Measurements from ENCODE around the gene MEGF11.
"Not testable (repeated sequence)": the region's sequence is repeated elsewhere in the genome, so short reads cannot be mapped to it uniquely, and the experiment has no call there.

The MEGF11 gene

GRCh38 chr15:65869126-65869953 is 384.2 kb downstream of the MEGF11 start, which contains the start of gene RAB11A:
Gene RAB11A, plus strand, starts transcription at chr15:65869491. Its CDS starts 95 bp downstream, at chr15:65869586.
- H3K4me1 ChIP-seq (ENCODE audit: control insufficient read depth, insufficient read depth, low read length) = peaks cover 27% of the 10 kb centered on the region
- H3K4me3 ChIP-seq (ENCODE audit: low read length) = peak within 1 kb of the TSS; percentile 98
- peak within 1 kb of the TSS; percentile 94 for H3K9ac ChIP-seq (ENCODE audit: low read length)
- no peaks in the 10 kb centered on the region for H3K27me3 ChIP-seq (replicated peaks; ENCODE audit: control insufficient read depth, insufficient read depth, low read length)
- peaks cover under 1% of the 10 kb centered on the region for H3K36me3 ChIP-seq (ENCODE audit: control insufficient read depth, insufficient read depth, low read length, severe bottlenecking)
- H3K9me3 ChIP-seq (ENCODE audit: control insufficient read depth, low read length) = no peaks in the 10 kb centered on the region
- peak; percentile 99 for DNase-seq (ENCODE audit: low read depth)

- Histone ChIP-seq H3K9me3 (ENCODE audit: control insufficient read depth, low read length) (no peaks in the 10 kb centered on the region), H3K4me1 (ENCODE audit: control insufficient read depth, insufficient read depth, low read length) (peaks cover 24% of the 10 kb centered on the region), H3K36me3 (ENCODE audit: control insufficient read depth, insufficient read depth, low read length, severe bottlenecking) (no peaks in the 10 kb centered on the region), H3K27me3 (replicated peaks; ENCODE audit: control insufficient read depth, insufficient read depth, low read length) (no peaks in the 10 kb centered on the region), H3K4me3 (ENCODE audit: low read length) (peak overlapping the region; percentile 98), H3K9ac (ENCODE audit: low read length) (peak overlapping the region; percentile 94)
- DNase-seq (ENCODE audit: low read depth) = no peak
These were observed 384.9 kb downstream of the MEGF11 start for GRCh38 chr15:65868546-65869125.

- H3K4me1 ChIP-seq (ENCODE audit: control insufficient read depth, insufficient read depth, low read length) = peaks cover 17% of the 10 kb centered on the region
- not testable (repeated sequence) for DNase-seq (ENCODE audit: low read depth); H3K27me3 ChIP-seq (replicated peaks; ENCODE audit: control insufficient read depth, insufficient read depth, low read length); H3K9me3 ChIP-seq (ENCODE audit: control insufficient read depth, low read length); H3K9ac ChIP-seq (ENCODE audit: low read length); H3K36me3 ChIP-seq (ENCODE audit: control insufficient read depth, insufficient read depth, low read length, severe bottlenecking); H3K4me3 ChIP-seq (ENCODE audit: low read length)
These were observed 385.6 kb downstream of the MEGF11 start for GRCh38 chr15:65867933-65868332.

GRCh38 chr15:65867244-65867643 is 386.3 kb downstream of the MEGF11 start:
- H3K36me3 ChIP-seq (ENCODE audit: control insufficient read depth, insufficient read depth, low read length, severe bottlenecking) = no peaks in the 10 kb centered on the region
- no peaks in the 10 kb centered on the region for H3K27me3 ChIP-seq (replicated peaks; ENCODE audit: control insufficient read depth, insufficient read depth, low read length)
- H3K4me1 ChIP-seq (ENCODE audit: control insufficient read depth, insufficient read depth, low read length) = peaks cover 10% of the 10 kb centered on the region
- H3K9ac ChIP-seq (ENCODE audit: low read length) = no peak overlapping the region
- H3K9me3 ChIP-seq (ENCODE audit: control insufficient read depth, low read length) = no peaks in the 10 kb centered on the region
- H3K4me3 ChIP-seq (ENCODE audit: low read length) = no peak overlapping the region
- no peak for DNase-seq (ENCODE audit: low read depth)

- no peaks in the 10 kb centered on the region for H3K36me3 ChIP-seq (ENCODE audit: control insufficient read depth, insufficient read depth, low read length, severe bottlenecking)
- no peak for DNase-seq (ENCODE audit: low read depth)
- no peak overlapping the region for H3K9ac ChIP-seq (ENCODE audit: low read length)
- H3K4me3 ChIP-seq (ENCODE audit: low read length) = no peak overlapping the region
- H3K27me3 ChIP-seq (replicated peaks; ENCODE audit: control insufficient read depth, insufficient read depth, low read length) = no peaks in the 10 kb centered on the region
- no peaks in the 10 kb centered on the region for H3K9me3 ChIP-seq (ENCODE audit: control insufficient read depth, low read length)
- peaks cover 2% of the 10 kb centered on the region for H3K4me1 ChIP-seq (ENCODE audit: control insufficient read depth, insufficient read depth, low read length)
These were observed 390.4 kb downstream of the MEGF11 start for GRCh38 chr15:65863106-65863505.

GRCh38 chr15:65862682-65863081 is 390.9 kb downstream of the MEGF11 start:
- Histone ChIP-seq H3K9me3 (ENCODE audit: control insufficient read depth, low read length) (no peaks in the 10 kb centered on the region), H3K4me1 (ENCODE audit: control insufficient read depth, insufficient read depth, low read length) (peaks cover 3% of the 10 kb centered on the region), H3K4me3 (ENCODE audit: low read length) (no peak overlapping the region), H3K27me3 (replicated peaks; ENCODE audit: control insufficient read depth, insufficient read depth, low read length) (no peaks in the 10 kb centered on the region), H3K9ac (ENCODE audit: low read length) (no peak overlapping the region), H3K36me3 (ENCODE audit: control insufficient read depth, insufficient read depth, low read length, severe bottlenecking) (no peaks in the 10 kb centered on the region)
- DNase-seq (ENCODE audit: low read depth) = no peak

GRCh38 chr15:65857718-65858402 is 395.7 kb downstream of the MEGF11 start:
- peaks cover 3% of the 10 kb centered on the region for H3K4me1 ChIP-seq (ENCODE audit: control insufficient read depth, insufficient read depth, low read length)
- no peak overlapping the region for H3K9ac ChIP-seq (ENCODE audit: low read length)
- H3K27me3 ChIP-seq (replicated peaks; ENCODE audit: control insufficient read depth, insufficient read depth, low read length) = no peaks in the 10 kb centered on the region
- H3K4me3 ChIP-seq (ENCODE audit: low read length) = no peak overlapping the region
- DNase-seq (ENCODE audit: low read depth) = peak; percentile 42
- no peaks in the 10 kb centered on the region for H3K36me3 ChIP-seq (ENCODE audit: control insufficient read depth, insufficient read depth, low read length, severe bottlenecking)
- H3K9me3 ChIP-seq (ENCODE audit: control insufficient read depth, low read length) = no peaks in the 10 kb centered on the region

GRCh38 chr15:65856821-65857455 is 396.6 kb downstream of the MEGF11 start:
- H3K4me3 ChIP-seq (ENCODE audit: low read length) = no peak overlapping the region
- H3K9me3 ChIP-seq (ENCODE audit: control insufficient read depth, low read length) = no peaks in the 10 kb centered on the region
- peaks cover 3% of the 10 kb centered on the region for H3K4me1 ChIP-seq (ENCODE audit: control insufficient read depth, insufficient read depth, low read length)
- no peaks in the 10 kb centered on the region for H3K36me3 ChIP-seq (ENCODE audit: control insufficient read depth, insufficient read depth, low read length, severe bottlenecking)
- H3K9ac ChIP-seq (ENCODE audit: low read length) = no peak overlapping the region
- DNase-seq (ENCODE audit: low read depth) = peak; percentile 72
- no peaks in the 10 kb centered on the region for H3K27me3 ChIP-seq (replicated peaks; ENCODE audit: control insufficient read depth, insufficient read depth, low read length)

GRCh38 chr15:65851981-65852380 is 401.6 kb downstream of the MEGF11 start:
- no peaks in the 10 kb centered on the region for H3K27me3 ChIP-seq (replicated peaks; ENCODE audit: control insufficient read depth, insufficient read depth, low read length)
- H3K4me3 ChIP-seq (ENCODE audit: low read length) = no peak overlapping the region
- no peaks in the 10 kb centered on the region for H3K36me3 ChIP-seq (ENCODE audit: control insufficient read depth, insufficient read depth, low read length, severe bottlenecking)
- no peak for DNase-seq (ENCODE audit: low read depth)
- H3K9me3 ChIP-seq (ENCODE audit: control insufficient read depth, low read length) = no peaks in the 10 kb centered on the region
- no peak overlapping the region for H3K9ac ChIP-seq (ENCODE audit: low read length)
- H3K4me1 ChIP-seq (ENCODE audit: control insufficient read depth, insufficient read depth, low read length) = peaks cover 3% of the 10 kb centered on the region

- no peaks in the 10 kb centered on the region for H3K27me3 ChIP-seq (replicated peaks; ENCODE audit: control insufficient read depth, insufficient read depth, low read length)
- no peak overlapping the region for H3K4me3 ChIP-seq (ENCODE audit: low read length)
- DNase-seq (ENCODE audit: low read depth) = no peak
- no peaks in the 10 kb centered on the region for H3K9me3 ChIP-seq (ENCODE audit: control insufficient read depth, low read length)
- peaks cover 3% of the 10 kb centered on the region for H3K4me1 ChIP-seq (ENCODE audit: control insufficient read depth, insufficient read depth, low read length)
- H3K36me3 ChIP-seq (ENCODE audit: control insufficient read depth, insufficient read depth, low read length, severe bottlenecking) = no peaks in the 10 kb centered on the region
- H3K9ac ChIP-seq (ENCODE audit: low read length) = no peak overlapping the region
These were observed 405.6 kb downstream of the MEGF11 start for GRCh38 chr15:65847989-65848388.
